ES-I3 (cell line): ENCODE results near the gene DUOXA2.

Experiments used
- H3K36me3 ChIP-seq: 2 replicates; pipeline ENCODE4 v1.6.1; 2013; ENCODE audit warnings: mild to moderate bottlenecking, low read length, control low read depth, moderate library complexity; ENCODE audit not compliant: insufficient read depth
- H3K4me1 ChIP-seq: 2 replicates; pipeline ENCODE4 v1.6.1; 2013; ENCODE audit warnings: mild to moderate bottlenecking, control low read depth, low read length; ENCODE audit not compliant: insufficient read depth
- H3K9ac ChIP-seq: 2 replicates; pipeline ENCODE4 v1.6.1; 2013; ENCODE audit warnings: low read depth, mild to moderate bottlenecking, low read length, moderate library complexity
- H3K9me3 ChIP-seq: 2 replicates; pipeline ENCODE4 v1.6.1; 2013; ENCODE audit warnings: mild to moderate bottlenecking, low read length, moderate library complexity; ENCODE audit not compliant: control insufficient read depth, insufficient read depth

Gene DUOXA2

GRCh38 chr15:45147606-45148005 lies 33.5 kb downstream of the DUOXA2 start:
- no peak overlapping the region for H3K9ac ChIP-seq
- peaks cover 5% of the 10 kb centered on the region; the same call in 1 of the 2 replicates for H3K4me1 ChIP-seq
- no peaks in the 10 kb centered on the region for H3K9me3 ChIP-seq
- no peaks in the 10 kb centered on the region for H3K36me3 ChIP-seq

- Histone ChIP-seq H3K9me3 (no peaks in the 10 kb centered on the region), H3K9ac (no peak overlapping the region), H3K36me3 (no peaks in the 10 kb centered on the region), H3K4me1 (peaks cover 5% of the 10 kb centered on the region; the same call in 1 of the 2 replicates)
These were observed 34.2 kb downstream of the DUOXA2 start for GRCh38 chr15:45148076-45149059.

- Histone ChIP-seq H3K36me3 (no peaks in the 10 kb centered on the region), H3K9ac (no peak overlapping the region), H3K4me1 (peaks cover 5% of the 10 kb centered on the region; the same call in 1 of the 2 replicates), H3K9me3 (no peaks in the 10 kb centered on the region)
These were observed 34.9 kb downstream of the DUOXA2 start for GRCh38 chr15:45149060-45149459.

- no peaks in the 10 kb centered on the region for H3K36me3 ChIP-seq
- H3K9ac ChIP-seq, result no peak overlapping the region
- H3K9me3 ChIP-seq, result no peaks in the 10 kb centered on the region
- peaks cover 5% of the 10 kb centered on the region; the same call in 1 of the 2 replicates for H3K4me1 ChIP-seq
These were observed 36.4 kb downstream of the DUOXA2 start for GRCh38 chr15:45150481-45150880.

GRCh38 chr15:45150997-45151396 lies 36.9 kb downstream of the DUOXA2 start:
- H3K9ac ChIP-seq, result no peak overlapping the region
- H3K9me3 ChIP-seq, result no peaks in the 10 kb centered on the region
- peaks cover 5% of the 10 kb centered on the region; the same call in 1 of the 2 replicates for H3K4me1 ChIP-seq
- no peaks in the 10 kb centered on the region for H3K36me3 ChIP-seq

GRCh38 chr15:45151998-45152828 lies 38.1 kb downstream of the DUOXA2 start:
- Histone ChIP-seq H3K4me1 (peaks cover 5% of the 10 kb centered on the region; the same call in 1 of the 2 replicates), H3K9ac (no peak overlapping the region), H3K36me3 (no peaks in the 10 kb centered on the region), H3K9me3 (no peaks in the 10 kb centered on the region)

- Histone ChIP-seq H3K36me3 (no peaks in the 10 kb centered on the region), H3K9ac (no peak overlapping the region), H3K4me1 (peaks cover 7% of the 10 kb centered on the region; the same call in 1 of the 2 replicates), H3K9me3 (no peaks in the 10 kb centered on the region)
These were observed 41.6 kb downstream of the DUOXA2 start for GRCh38 chr15:45155739-45156138.

GRCh38 chr15:45156744-45157455 lies 42.8 kb downstream of the DUOXA2 start:
- Histone ChIP-seq H3K9me3 (no peaks in the 10 kb centered on the region), H3K9ac (no peak overlapping the region), H3K36me3 (no peaks in the 10 kb centered on the region), H3K4me1 (peaks cover 7% of the 10 kb centered on the region; the same call in 1 of the 2 replicates)

- H3K9me3 ChIP-seq, result no peaks in the 10 kb centered on the region
- no peak overlapping the region for H3K9ac ChIP-seq
- H3K36me3 ChIP-seq, result no peaks in the 10 kb centered on the region
- H3K4me1 ChIP-seq, result peaks cover 13% of the 10 kb centered on the region; the same call in 1 of the 2 replicates
These were observed 43.8 kb downstream of the DUOXA2 start for GRCh38 chr15:45157974-45158373.

GRCh38 chr15:45161666-45162065 lies 47.5 kb downstream of the DUOXA2 start:
- H3K36me3 ChIP-seq, result no peaks in the 10 kb centered on the region
- no peaks in the 10 kb centered on the region for H3K9me3 ChIP-seq
- peaks cover 13% of the 10 kb centered on the region; the same call in 1 of the 2 replicates for H3K4me1 ChIP-seq
- H3K9ac ChIP-seq, result no peak overlapping the region

GRCh38 chr15:45162771-45163507 lies 48.8 kb downstream of the DUOXA2 start:
- no peaks in the 10 kb centered on the region for H3K9me3 ChIP-seq
- no peak overlapping the region for H3K9ac ChIP-seq
- H3K4me1 ChIP-seq, result peaks cover 14% of the 10 kb centered on the region; the same call in 1 of the 2 replicates
- no peaks in the 10 kb centered on the region for H3K36me3 ChIP-seq

GRCh38 chr15:45163508-45163856 lies 49.4 kb downstream of the DUOXA2 start:
- Histone ChIP-seq H3K4me1 (peaks cover 9% of the 10 kb centered on the region; the same call in 1 of the 2 replicates), H3K9ac (no peak overlapping the region), H3K36me3 (no peaks in the 10 kb centered on the region), H3K9me3 (no peaks in the 10 kb centered on the region)

- Histone ChIP-seq H3K9ac (no peak overlapping the region), H3K9me3 (no peaks in the 10 kb centered on the region), H3K4me1 (peaks cover 21% of the 10 kb centered on the region), H3K36me3 (no peaks in the 10 kb centered on the region)
These were observed 50.8 kb downstream of the DUOXA2 start for GRCh38 chr15:45164914-45165313.
